GM20431 (cell line): ENCODE results near the gene MPRIP.

ENCODE experiments used
- in situ Hi-C: fragments of 300-500 bp; cut with MseI, MboI; formaldehyde crosslinking; loops from one replicate; pipeline ENCODE4 v1.15.0; 2020; ENCODE audit warnings: low sequenced_read_pairs; ENCODE audit not compliant: unreplicated experiment

The MPRIP gene

GRCh38 chr17:17062356-17062755, 20.1 kb downstream of the MPRIP start:
- in situ Hi-C loops = no loop called here

GRCh38 chr17:17062866-17063265, 20.6 kb downstream of the MPRIP start:
- in situ Hi-C loops = no loop called here

DNA sequence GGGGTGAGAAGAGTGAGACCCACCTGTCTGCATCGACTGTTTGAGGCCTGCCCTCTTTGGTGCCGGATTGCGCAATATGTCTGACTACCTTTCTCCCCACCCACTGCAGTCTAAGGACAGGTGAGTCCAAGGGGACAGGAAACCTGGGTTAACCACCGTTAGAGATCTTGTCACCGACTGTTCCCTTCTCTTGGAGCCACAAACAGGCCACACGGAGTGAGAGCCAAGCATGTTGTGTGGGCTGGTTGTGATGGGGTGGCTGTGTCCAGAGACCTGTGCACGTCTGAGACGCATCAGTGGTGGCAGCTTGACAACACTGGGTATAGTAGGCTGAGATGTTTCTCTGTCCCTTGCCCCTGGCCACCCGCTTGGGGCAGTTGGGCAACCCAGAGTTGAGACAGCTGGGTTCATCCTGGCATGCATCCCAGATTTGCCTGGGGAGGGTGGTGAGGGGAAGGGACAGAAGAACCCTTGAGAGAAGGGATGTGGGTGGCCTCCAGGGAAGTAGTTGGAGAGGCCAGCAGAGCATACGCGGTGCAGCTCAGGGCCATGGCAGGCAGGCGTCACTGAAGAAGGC, 21.4 kb downstream of the MPRIP start:
- in situ Hi-C loops = no loop called here

DNA sequence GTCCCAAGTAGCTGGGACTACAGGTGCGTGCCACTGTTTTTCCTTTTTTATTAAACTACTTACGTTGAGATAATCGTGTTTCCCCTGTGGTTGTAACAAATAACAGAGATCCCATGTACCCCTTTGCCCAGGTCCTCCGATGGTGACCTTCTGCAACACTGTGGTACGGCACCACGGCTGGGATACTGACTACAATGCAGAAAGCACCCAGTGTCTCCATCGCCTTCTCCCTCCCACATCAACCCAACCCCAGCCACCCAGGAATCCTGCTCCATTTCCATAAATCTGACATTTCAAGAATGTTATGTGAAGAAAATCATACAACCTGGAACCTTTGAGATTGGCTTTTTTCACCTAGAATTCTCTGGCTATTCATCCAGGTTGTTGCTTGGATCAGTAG, 22.1 kb downstream of the MPRIP start:
- in situ Hi-C loops = no loop called here

GRCh38 chr17:17066021-17066420, 23.8 kb downstream of the MPRIP start:
- in situ Hi-C loops = no loop called here

DNA sequence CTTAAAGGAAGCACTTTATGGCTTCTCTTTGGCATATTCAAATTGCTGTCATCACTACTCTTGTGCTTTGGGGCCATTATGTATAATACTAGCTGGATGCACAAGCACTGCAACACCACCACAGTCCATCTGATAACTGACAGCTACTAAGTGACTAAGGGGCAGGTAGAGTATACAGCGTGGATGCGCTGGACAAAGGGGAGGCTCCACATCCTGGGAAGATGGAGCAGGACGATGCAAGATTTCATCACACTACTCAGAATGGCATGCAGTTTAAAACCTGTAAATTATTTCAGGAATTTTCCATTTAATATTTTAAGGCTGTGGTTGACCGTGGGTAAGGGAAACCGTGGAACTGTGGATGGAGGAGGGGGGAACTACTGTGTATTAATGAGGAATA, 25.0 kb downstream of the MPRIP start:
- in situ Hi-C loops = no loop called here

- in situ Hi-C loops = no loop called here
Observed at GRCh38 chr17:17069849-17070248, 27.6 kb downstream of the MPRIP start.

DNA sequence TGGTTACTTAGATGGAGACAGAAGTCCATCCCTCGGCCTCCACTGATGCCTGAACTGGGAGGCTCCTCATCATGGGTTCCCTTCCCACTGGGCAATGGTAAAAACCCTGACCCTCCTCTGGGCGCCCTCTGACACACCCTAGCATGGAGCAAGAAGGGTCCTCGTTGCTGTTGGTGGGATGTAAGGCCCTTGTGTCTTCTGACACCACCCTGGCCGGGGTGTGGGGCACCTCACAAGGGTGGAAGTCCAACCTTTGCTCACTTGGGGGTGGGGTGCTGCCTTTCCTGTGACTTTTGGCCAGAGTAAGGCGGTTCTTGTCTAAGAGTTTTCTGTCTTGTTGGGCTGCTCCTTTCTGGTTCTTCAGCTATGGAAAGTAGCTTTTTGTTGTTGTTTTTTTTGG, 28.7 kb downstream of the MPRIP start:
- in situ Hi-C loops = no loop called here

DNA sequence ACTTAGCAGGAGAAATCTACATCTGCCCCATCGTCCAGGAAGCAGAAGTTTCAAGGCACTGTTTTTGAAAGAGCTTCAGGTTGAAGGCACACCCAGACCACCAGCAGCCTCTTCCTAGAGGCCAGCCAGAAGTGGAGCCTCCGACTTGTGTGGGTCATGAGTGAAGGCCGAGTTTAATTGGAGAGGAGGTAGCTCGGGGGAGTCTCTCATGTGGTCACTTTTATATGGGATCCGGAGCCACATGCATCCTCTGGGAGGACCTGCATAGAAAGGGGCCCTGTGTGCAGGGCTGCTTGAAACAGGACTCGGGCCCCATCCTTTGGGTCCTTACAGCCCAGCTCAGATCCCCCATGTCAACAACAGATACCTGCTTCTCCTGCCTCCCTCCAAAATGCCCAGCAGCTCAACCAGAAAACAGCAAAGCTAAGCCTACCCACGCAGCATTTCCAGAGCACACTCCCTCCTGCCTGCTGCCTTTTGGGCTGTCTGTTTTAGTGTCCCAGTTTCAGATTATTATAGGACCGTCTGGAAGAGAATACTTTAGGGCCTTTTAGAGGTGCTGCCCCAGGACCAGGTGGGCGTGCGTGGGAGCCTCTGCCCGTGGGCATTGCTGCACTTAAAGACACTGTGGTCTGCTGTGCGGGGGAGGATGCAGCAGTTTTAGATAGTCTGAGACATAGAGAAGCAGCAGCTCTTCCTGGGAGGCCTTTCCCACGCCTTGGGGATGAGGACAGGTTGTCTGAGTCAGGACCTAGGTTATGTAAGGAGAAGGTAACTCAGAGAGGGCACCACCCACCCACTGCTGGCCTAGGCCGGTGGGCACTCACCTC, 29.5 kb downstream of the MPRIP start:
- in situ Hi-C loops = no loop called here

DNA sequence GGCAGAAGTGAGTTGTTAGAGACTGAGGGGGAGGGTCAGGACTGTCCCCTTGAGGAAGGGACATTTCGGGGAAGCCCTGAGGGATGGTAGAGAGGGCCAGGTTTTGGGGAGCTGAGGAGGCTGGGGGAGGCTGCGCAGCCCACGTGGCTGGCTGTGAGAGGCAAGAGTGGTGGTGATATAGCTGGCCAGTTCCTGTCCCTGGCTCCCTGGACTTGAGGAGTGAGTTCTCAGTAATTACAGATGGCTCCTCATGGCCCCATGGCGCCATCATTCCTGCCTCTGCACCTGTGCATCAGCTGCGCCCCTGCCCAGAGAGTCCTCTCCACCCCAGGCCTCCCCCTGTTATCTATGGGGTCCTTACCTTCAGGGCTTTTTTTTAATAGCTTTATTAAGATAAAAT, 30.3 kb downstream of the MPRIP start:
- in situ Hi-C loops = no loop called here

GRCh38 chr17:17073030-17073564, 30.8 kb downstream of the MPRIP start:
- in situ Hi-C loops = no loop called here

- in situ Hi-C loops = no loop called here
Observed at GRCh38 chr17:17073581-17074403, 31.5 kb downstream of the MPRIP start.

- in situ Hi-C loops = no loop called here
Observed at GRCh38 chr17:17075125-17075781, 33.0 kb downstream of the MPRIP start.

DNA sequence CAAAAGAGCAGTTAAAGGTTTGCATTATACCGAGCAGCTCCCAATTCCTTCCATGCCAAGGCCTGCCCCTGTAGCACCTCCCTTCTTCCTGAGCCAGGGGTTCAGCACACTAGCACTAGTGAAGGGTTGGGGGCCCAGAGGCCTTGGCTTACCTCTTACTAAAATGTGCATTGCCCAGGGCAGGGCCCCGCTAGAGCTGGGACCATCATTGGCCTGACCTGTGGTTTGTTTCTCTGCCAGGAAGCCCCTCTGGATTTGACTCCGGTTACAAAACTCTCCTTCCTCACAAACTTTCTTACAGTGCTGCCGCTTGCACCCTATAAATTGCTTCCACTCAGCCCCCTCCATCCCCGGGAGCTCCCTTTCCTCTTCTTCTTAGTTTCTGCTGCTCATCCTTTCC, 33.8 kb downstream of the MPRIP start:
- in situ Hi-C loops = no loop called here

- in situ Hi-C loops = no loop called here
Observed at GRCh38 chr17:17077101-17077500, 34.8 kb downstream of the MPRIP start.

DNA sequence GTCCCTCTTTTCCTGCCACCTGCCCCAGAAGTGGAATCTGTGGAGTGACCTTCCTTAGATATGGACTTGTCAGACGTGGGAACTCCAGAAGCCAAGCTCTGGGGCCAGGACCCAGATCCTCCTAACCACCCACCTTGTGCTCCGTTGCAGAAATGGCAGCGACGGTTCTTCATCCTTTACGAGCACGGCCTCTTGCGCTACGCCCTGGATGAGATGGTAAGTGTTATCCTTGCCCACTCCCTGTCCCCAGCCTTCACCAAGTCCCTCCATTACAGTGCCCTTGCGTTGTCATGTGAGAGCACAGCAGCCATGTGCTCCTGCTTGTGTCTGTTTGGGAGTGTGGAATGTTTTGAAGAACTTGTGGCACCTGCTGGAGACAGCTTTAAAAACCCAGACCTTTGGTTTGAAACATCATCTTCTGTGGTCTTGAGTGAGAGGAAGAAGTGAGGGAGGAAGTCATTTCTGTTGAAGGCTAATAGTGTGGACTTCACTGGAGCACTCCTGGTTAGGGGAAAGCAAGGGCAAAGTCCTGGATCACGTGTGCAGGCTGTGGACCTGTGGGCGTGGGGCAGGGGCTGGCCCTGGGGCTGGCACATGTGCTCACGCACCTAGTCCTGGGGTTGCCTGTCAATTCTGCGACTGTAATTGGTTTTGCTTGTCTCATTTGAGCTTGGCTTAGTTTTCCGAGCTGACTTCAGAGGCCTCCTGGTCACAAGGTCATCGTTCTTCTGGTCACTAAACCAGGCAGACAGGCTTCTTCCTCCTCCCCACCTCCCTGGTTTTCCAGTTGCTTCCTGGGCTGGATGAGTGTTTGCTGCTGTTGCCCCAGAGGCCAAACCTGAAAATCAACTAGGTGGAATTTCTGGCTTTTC, 35.8 kb downstream of the MPRIP start:
- in situ Hi-C loops = no loop called here

- in situ Hi-C loops = no loop called here
Observed at GRCh38 chr17:17078832-17079231, 36.6 kb downstream of the MPRIP start.

DNA sequence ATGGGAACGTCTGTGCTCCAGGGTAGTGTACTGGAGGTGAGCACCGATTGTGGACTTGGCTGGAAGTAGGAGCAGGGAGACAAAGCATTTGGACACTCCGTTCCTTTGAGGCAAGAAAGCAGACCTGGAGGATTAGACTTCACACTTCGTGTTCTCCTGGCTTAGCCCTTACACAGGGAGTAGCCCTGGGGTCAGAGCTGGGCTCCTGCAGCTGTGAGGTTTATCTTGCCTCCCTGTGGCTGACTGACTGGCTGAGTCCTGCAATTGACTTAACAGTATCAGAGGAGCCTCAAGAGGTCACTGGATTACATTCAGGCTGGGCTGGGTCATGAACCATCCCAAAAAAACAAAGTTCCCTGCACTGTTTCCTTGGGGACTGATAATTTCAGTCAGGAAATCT, 37.1 kb downstream of the MPRIP start:
- in situ Hi-C loops = no loop called here

GRCh38 chr17:17079761-17080160, 37.5 kb downstream of the MPRIP start:
- in situ Hi-C loops = no loop called here
